CD14-positive monocyte (primary cell): ENCODE results near the gene INPP5B. TPM values are rescaled to one million over a fixed set of nuclear protein-coding genes. Genes with fewer than 3 reads are reported as not detected.

Source experiments
- DNase-seq, 3 donors: peaks; one replicate each; pipeline ENCODE4 v3.0.0-alpha.2; 2011 to 2022
- H2AFZ ChIP-seq: 2 replicates; pipeline ENCODE4 v1.6.0; 2012; ENCODE audit warnings: mild to moderate bottlenecking, low read depth, low read length, inconsistent platforms; ENCODE audit not compliant: insufficient read depth, poor library complexity, severe bottlenecking
- H3K27ac ChIP-seq, 2 donors: 1 replicate in 1 of 2; 2 replicates in 1 of 2; pipeline ENCODE4 v1.5.1; 2012 to 2013; ENCODE audit warnings: low read length in 2 of 2, control low read depth in 1 of 2, inconsistent platforms in 1 of 2, low read depth in 1 of 2, mild to moderate bottlenecking in 1 of 2
- H3K27me3 ChIP-seq, 2 donors: one replicate each; pipeline versions ENCODE4 v1.6.0 to v1.6.1; 2011 to 2013; ENCODE audit warnings: low read length in 2 of 2; ENCODE audit not compliant: control insufficient read depth in 2 of 2, insufficient read depth in 2 of 2
- H3K36me3 ChIP-seq, 2 donors: replicated peaks in 1 of 2; 1 replicate in 1 of 2; 2 replicates in 1 of 2; pipeline versions ENCODE4 v1.5.1 to v1.6.1; 2012 to 2013; ENCODE audit warnings: low read length in 2 of 2, control low read depth in 1 of 2, inconsistent platforms in 1 of 2, mild to moderate bottlenecking in 1 of 2; ENCODE audit not compliant: insufficient read depth in 2 of 2, control insufficient read depth in 1 of 2
- H3K4me1 ChIP-seq, 2 donors: 1 replicate in 1 of 2; 2 replicates in 1 of 2; pipeline versions ENCODE4 v1.5.1 to v1.6.1; 2012 to 2013; ENCODE audit warnings: low read length in 2 of 2, control low read depth in 1 of 2, inconsistent platforms in 1 of 2, mild to moderate bottlenecking in 1 of 2, moderate library complexity in 1 of 2; ENCODE audit not compliant: insufficient read depth in 2 of 2, control insufficient read depth in 1 of 2
- H3K4me2 ChIP-seq: replicated peaks from 2 replicates; pipeline ENCODE3; 2012; ENCODE audit warnings: low read length, moderate library complexity, mild to moderate bottlenecking; ENCODE audit not compliant: poor library complexity, severe bottlenecking; ENCODE audit errors: extremely low read depth
- H3K4me3 ChIP-seq, 3 experiments: fragments of 200-600 bp in 1 of 3; sonication (generic) in 1 of 3; replicated peaks in 1 of 3; 1 replicate in 2 of 3; 2 replicates in 1 of 3; pipeline ENCODE4 v1.5.1; 2011 to 2013; ENCODE audit warnings: low read length in 3 of 3, mild to moderate bottlenecking in 3 of 3, control low read depth in 2 of 3, low read depth in 2 of 3, inconsistent platforms in 1 of 3, moderate library complexity in 1 of 3
- H3K79me2 ChIP-seq: 2 replicates; pipeline ENCODE4 v1.6.0; 2012; ENCODE audit warnings: mild to moderate bottlenecking, control low read depth, inconsistent platforms, low read length, moderate library complexity; ENCODE audit not compliant: insufficient read depth
- H3K9ac ChIP-seq: 2 replicates; pipeline ENCODE4 v1.6.0; 2017; ENCODE audit warnings: low read length, mild to moderate bottlenecking; ENCODE audit not compliant: insufficient read depth, poor library complexity, severe bottlenecking
- H3K9me3 ChIP-seq, 2 donors: replicated peaks in 1 of 2; 1 replicate in 1 of 2; 2 replicates in 1 of 2; pipeline versions ENCODE4 v1.5.1 to v1.6.1; 2012 to 2013; ENCODE audit warnings: low read length in 2 of 2, control low read depth in 1 of 2; ENCODE audit not compliant: control insufficient read depth in 1 of 2, insufficient read depth in 1 of 2
- H4K20me1 ChIP-seq: 2 replicates; pipeline ENCODE4 v1.6.0; 2012; ENCODE audit warnings: mild to moderate bottlenecking, low read length, control low read depth, moderate library complexity; ENCODE audit not compliant: insufficient read depth
- H3K27ac Mint-ChIP-seq, 7 donors: one replicate each; pipeline ENCODE4 v1.8.0; 2020; ENCODE audit warnings: mild to moderate bottlenecking in 7 of 7, mixed read lengths in 7 of 7, moderate library complexity in 6 of 7, inconsistent platforms in 2 of 7
- H3K27me3 Mint-ChIP-seq, 3 donors: one replicate each; pipeline ENCODE4 v1.8.0; 2021 to 2022; ENCODE audit warnings: low read depth in 3 of 3, mild to moderate bottlenecking in 3 of 3, mixed read lengths in 3 of 3, moderate library complexity in 3 of 3, inconsistent platforms in 1 of 3
- H3K36me3 Mint-ChIP-seq, 2 donors: one replicate each; pipeline ENCODE4 v1.8.0; 2020; ENCODE audit warnings: mixed read lengths in 2 of 2, inconsistent platforms in 1 of 2, mild to moderate bottlenecking in 1 of 2
- H3K4me1 Mint-ChIP-seq: one replicate; pipeline ENCODE4 v1.8.0; 2020; ENCODE audit warnings: mild to moderate bottlenecking, mixed read lengths
- H3K4me3 Mint-ChIP-seq, 2 donors: one replicate each; pipeline ENCODE4 v1.8.0; 2020; ENCODE audit warnings: mild to moderate bottlenecking in 2 of 2, mixed read lengths in 2 of 2, moderate library complexity in 1 of 2
- H3K9me3 Mint-ChIP-seq, 7 donors: one replicate each; pipeline ENCODE4 v1.8.0; 2020 to 2022; ENCODE audit warnings: mixed read lengths in 7 of 7, mild to moderate bottlenecking in 6 of 7, moderate library complexity in 6 of 7, inconsistent platforms in 2 of 7
- WGBS: methylation state at CpG from one replicate; pipeline ENCODE4 v1.1.5; 2013; ENCODE audit warnings: missing lambda C conversion rate; ENCODE audit not compliant: insufficient coverage; 5-methylcytosine and 5-hydroxymethylcytosine counted together
- intact Hi-C, 2 donors: fragments of 100-400 bp; cut with micrococcal nuclease; formaldehyde crosslinking; loops; one replicate each; pipeline versions ENCODE4 v1.15.0 to v1.15.1; 2023
- polyA plus RNA-seq, 3 donors: library from polyadenylated mRNA; depleted of rRNA in 1 of 3; unstranded in 2 of 3; stranded (reverse) in 1 of 3; fragments of 300-500 nt in 2 of 3; fragments of >200 nt in 1 of 3; fragmentation: Illumina TruSeq in 2 of 3; gene quantifications; 1 replicate in 2 of 3; 2 replicates in 1 of 3; pipeline ENCODE4 v1.2.3, GENCODE V29; 2012 to 2021
- TF ChIP-seq, protein P1 (sequence below): fragments of 200-600 bp; IDR thresholded peaks from one replicate; pipeline ENCODE4 v1.8.0; 2022; ENCODE audit warnings: antibody characterized with exemption, mild to moderate bottlenecking

The INPP5B gene
- polyA plus RNA-seq, 3 donors = 3.0 to 13.1 (median 5.8) TPM

DNA sequence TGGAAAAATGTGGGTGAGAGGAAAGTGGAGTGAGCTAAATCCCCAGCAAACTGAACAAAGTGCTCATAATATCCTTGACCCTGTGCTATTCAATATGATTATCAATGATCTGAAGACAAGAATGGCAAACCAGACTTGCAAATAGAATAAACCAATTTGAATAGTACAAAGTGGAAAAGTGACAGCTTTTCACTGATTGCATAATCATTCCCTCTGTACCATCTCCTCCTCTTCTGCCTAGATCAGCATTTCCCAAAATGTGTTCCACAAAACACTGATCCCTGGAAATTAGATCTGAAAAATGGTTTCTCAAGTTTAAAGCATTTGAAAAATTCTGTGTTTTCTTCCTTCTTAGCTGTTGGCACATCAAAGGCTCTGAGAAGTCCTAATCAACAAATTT is 95.6 kb downstream of the INPP5B start:
- Mint-ChIP-seq H3K27me3 (no peaks in the 10 kb centered on the region), H3K9me3 (no peaks in the 10 kb centered on the region), H3K4me1 (peaks cover 22% of the 10 kb centered on the region), H3K4me3 (no peak overlapping the region), H3K36me3 (peaks cover 28 to 54% of the 10 kb centered on the region in 2 donors), H3K27ac (no peak overlapping the region)
- H3K79me2 ChIP-seq = peaks cover 91% of the 10 kb centered on the region
- H2AFZ ChIP-seq = no peak overlapping the region
- no peaks in the 10 kb centered on the region for H3K9me3 ChIP-seq
- H3K4me2 ChIP-seq = peak overlapping the region; percentile 77
- no peaks in the 10 kb centered on the region for H3K27me3 ChIP-seq
- peak in 1 of 3 donors; percentile 16 for DNase-seq
- H3K4me1 ChIP-seq = peaks cover 99 to 100% of the 10 kb centered on the region in 2 donors
- TF ChIP-seq, protein P1, sequence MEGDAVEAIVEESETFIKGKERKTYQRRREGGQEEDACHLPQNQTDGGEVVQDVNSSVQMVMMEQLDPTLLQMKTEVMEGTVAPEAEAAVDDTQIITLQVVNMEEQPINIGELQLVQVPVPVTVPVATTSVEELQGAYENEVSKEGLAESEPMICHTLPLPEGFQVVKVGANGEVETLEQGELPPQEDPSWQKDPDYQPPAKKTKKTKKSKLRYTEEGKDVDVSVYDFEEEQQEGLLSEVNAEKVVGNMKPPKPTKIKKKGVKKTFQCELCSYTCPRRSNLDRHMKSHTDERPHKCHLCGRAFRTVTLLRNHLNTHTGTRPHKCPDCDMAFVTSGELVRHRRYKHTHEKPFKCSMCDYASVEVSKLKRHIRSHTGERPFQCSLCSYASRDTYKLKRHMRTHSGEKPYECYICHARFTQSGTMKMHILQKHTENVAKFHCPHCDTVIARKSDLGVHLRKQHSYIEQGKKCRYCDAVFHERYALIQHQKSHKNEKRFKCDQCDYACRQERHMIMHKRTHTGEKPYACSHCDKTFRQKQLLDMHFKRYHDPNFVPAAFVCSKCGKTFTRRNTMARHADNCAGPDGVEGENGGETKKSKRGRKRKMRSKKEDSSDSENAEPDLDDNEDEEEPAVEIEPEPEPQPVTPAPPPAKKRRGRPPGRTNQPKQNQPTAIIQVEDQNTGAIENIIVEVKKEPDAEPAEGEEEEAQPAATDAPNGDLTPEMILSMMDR = no peak
- peaks cover 6% of the 10 kb centered on the region for H4K20me1 ChIP-seq
- peak overlapping the region; percentile 50 for H3K9ac ChIP-seq
- H3K36me3 ChIP-seq = peaks cover 4 to 39% of the 10 kb centered on the region in 2 donors
- peak overlapping the region in 1 of 2 donors; percentile 91 for H3K27ac ChIP-seq
- peak overlapping the region in 2 of 3 experiments; percentile 36 to 65 for H3K4me3 ChIP-seq
- intact Hi-C loops = loop anchor here in 1 of 2 donors (10.0 kb wide), 1 partner anchor 256 kb away; the partner anchor contains the start of gene GNL2

DNA sequence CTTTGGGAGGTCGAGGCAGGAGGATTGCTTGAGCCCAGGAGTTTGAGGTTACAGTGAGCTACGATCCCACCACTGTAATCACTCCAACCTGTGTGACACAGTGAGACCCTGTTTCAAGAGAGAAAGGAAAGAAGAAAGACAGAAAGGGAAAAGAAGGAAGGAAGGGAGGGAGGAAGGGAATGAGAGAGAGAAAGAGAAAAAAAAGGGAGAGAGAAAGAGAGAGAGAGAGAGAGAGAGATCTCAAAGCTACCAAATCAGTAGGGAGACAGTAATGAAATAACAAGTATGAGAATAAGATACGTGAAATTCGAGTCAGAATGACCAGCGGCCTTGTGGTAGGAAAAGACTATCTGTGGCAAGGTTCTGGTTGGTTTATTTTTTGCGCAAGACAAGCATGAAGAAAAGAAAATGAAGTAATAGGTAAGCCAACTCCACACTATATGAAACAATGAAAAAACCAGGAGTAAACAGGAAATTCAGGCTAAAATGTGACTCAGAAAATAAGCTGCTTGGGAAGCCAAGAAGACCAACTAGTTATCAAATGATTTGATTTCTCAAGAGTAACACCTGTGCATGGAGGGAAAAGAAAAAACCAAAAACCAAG is 96.4 kb downstream of the INPP5B start:
- 0% methylated on average over 2 of the region's 6 CpGs for WGBS
- intact Hi-C loops = loop anchor here in 1 of 2 donors (10.0 kb wide), 1 partner anchor 256 kb away; the partner anchor contains the start of gene GNL2
- peaks cover 98 to 100% of the 10 kb centered on the region in 2 donors for H3K4me1 ChIP-seq
- no peaks in the 10 kb centered on the region for H3K9me3 Mint-ChIP-seq
- peaks cover 4 to 34% of the 10 kb centered on the region in 2 donors for H3K36me3 ChIP-seq
- peak; percentile 38 to 80 (median 60) for DNase-seq
- no peaks in the 10 kb centered on the region for H3K27me3 ChIP-seq
- TF ChIP-seq, protein P1 = no peak
- peak overlapping the region; percentile 91 to 92 for H3K27ac ChIP-seq
- H3K79me2 ChIP-seq = peaks cover 88% of the 10 kb centered on the region
- H3K27me3 Mint-ChIP-seq = no peaks in the 10 kb centered on the region
- no peaks in the 10 kb centered on the region for H3K9me3 ChIP-seq
- H3K36me3 Mint-ChIP-seq = peaks cover 25 to 46% of the 10 kb centered on the region in 2 donors
- H2AFZ ChIP-seq = no peak overlapping the region
- H4K20me1 ChIP-seq = peaks cover 5% of the 10 kb centered on the region
- peak overlapping the region; percentile 50 for H3K9ac ChIP-seq
- no peak overlapping the region for H3K27ac Mint-ChIP-seq
- peak overlapping the region in 2 of 3 experiments; percentile 36 to 65 for H3K4me3 ChIP-seq
- no peak overlapping the region for H3K4me3 Mint-ChIP-seq
- peaks cover 15% of the 10 kb centered on the region for H3K4me1 Mint-ChIP-seq
- peak overlapping the region; percentile 77 for H3K4me2 ChIP-seq
